Heart right ventricle (tissue), 16 donors: ENCODE results near the gene CCDC121. TPM values are rescaled to one million over a fixed set of nuclear protein-coding genes. Genes with fewer than 3 reads are reported as not detected.

Experiments used
- ATAC-seq, 8 donors: fragments of 200-7000 bp; cut with Tn5 transposase; one replicate each; pipeline ENCODE4 v1.9.1; 2020; ENCODE audit warnings: mild to moderate bottlenecking in 8 of 8, moderate library complexity in 8 of 8, moderate number of reproducible peaks in 1 of 8
- DNase-seq, 2 donors: peaks; one replicate each; pipeline ENCODE4 v3.0.0-alpha.2; 2020
- H3K27ac ChIP-seq, 10 donors: fragments of 200-600 bp; sonication (generic) in 2 of 10; one replicate each; pipeline versions ENCODE4 v1.5.0 to v1.8.0; 2020 to 2022; ENCODE audit warnings: mild to moderate bottlenecking in 3 of 10
- H3K27me3 ChIP-seq, 7 donors: fragments of 200-600 bp; one replicate each; pipeline ENCODE4 v1.8.0; 2021 to 2022; ENCODE audit warnings: mild to moderate bottlenecking in 2 of 7
- H3K36me3 ChIP-seq, 9 donors: fragments of 200-600 bp; sonication (generic) in 1 of 9; one replicate each; pipeline versions ENCODE4 v1.5.0 to v1.8.0; 2020 to 2022; ENCODE audit warnings: mild to moderate bottlenecking in 2 of 9
- H3K4me1 ChIP-seq, 9 donors: fragments of 200-600 bp; sonication (generic) in 1 of 9; one replicate each; pipeline versions ENCODE4 v1.5.0 to v1.8.0; 2020 to 2022; ENCODE audit warnings: mild to moderate bottlenecking in 4 of 9
- H3K4me3 ChIP-seq, 10 donors: fragments of 200-600 bp; sonication (generic) in 2 of 10; one replicate each; pipeline versions ENCODE4 v1.5.0 to v1.8.0; 2020 to 2022; ENCODE audit warnings: mild to moderate bottlenecking in 7 of 10, moderate library complexity in 2 of 10
- H3K9me3 ChIP-seq, 11 donors: fragments of 200-600 bp in 10 of 11; sonication (generic) in 2 of 11; one replicate each; pipeline versions ENCODE4 v1.5.0 to v1.8.0; 2013 to 2022; ENCODE audit warnings: mild to moderate bottlenecking in 2 of 11, control low read depth in 1 of 11, moderate library complexity in 1 of 11
- WGBS, 2 donors: extraction: QIAGEN DNeasy Blood & Tissue Kit; methylation state at CpG; one replicate each; pipeline ENCODE4 v1.1.7; 2013; ENCODE audit warnings: inconsistent platforms in 1 of 2; 5-methylcytosine and 5-hydroxymethylcytosine counted together
- intact Hi-C, 10 donors: fragments of 100-400 bp; cut with DNase I; formaldehyde crosslinking; loops; one replicate each; pipeline versions ENCODE4 v1.11.1 to v1.14.2; 2022
- polyA plus RNA-seq, 2 donors: library from polyadenylated mRNA; stranded (reverse); fragments of 200-250 nt; gene quantifications; one replicate each; pipeline ENCODE4 v1.2.3, GENCODE V29; 2013
- total RNA-seq, 10 donors: library from RNA; stranded (reverse); fragmentation: NEBNext Ultra II Directional in 3 of 10; extraction: Animal tissue kit (Norgen Biotek cat#: 25700) in 3 of 10; gene quantifications; one replicate each; pipeline versions ENCODE4 v1.2.1 to v1.2.4, GENCODE V29; 2021 to 2023
- TF ChIP-seq, protein P1 (sequence below), 9 donors: fragments of 200-600 bp; sonication (generic) in 2 of 9; IDR thresholded peaks; one replicate each; pipeline versions ENCODE4 v1.5.0 to v1.8.0; 2021 to 2022; ENCODE audit warnings: antibody characterized with exemption in 9 of 9, mild to moderate bottlenecking in 5 of 9, moderate library complexity in 1 of 9
- donor health status: Arrhythmogenic right ventricular cardiomyopathy.
- donor health status: ischemic (EF 13 %, LVEDD 7.1; RV severe dilation, severe dysfunction).
- donor health status: healthy with polysubstance abuse.
- donor health status: DM: no; HTN: yes; CAD: no.
- donor health status: DM: no; HTN: no; CAD: no.
- donor health status: ischemic (EF 25% LVEDD 6.9; RV normal size, moderate dysfunction).
- donor health status: ischemic (EF 25% LVEDD 5.7; RV mildly dilated, moderate dysfunction).
- donor health status: healthy.
- donor health status: DM: yes; HTN: yes; CAD: no.
- donor health status: Ischemic cardiomyopathy.
- donor health status: ischemic (EF 35%, LVEDD 5.7; RV mildly dilated, moderate dysfunction).
- donor health status: nonischemic (EF 11% LVEDD 7.7; RV severe dilation, severe dysfunction).
- donor health status: DM: yes; HTN: yes; CAD: no.
- donor health status: PGD.
- donor health status: ischemic (EF 29% LVEDD 5.4; RV normal size, mild dysfunction).
- donor health status: nonischemic (EF 23%, LVEDD 6.1; RV moderate dilation, normal function).

Gene CCDC121
- total and polyA plus RNA-seq, 12 donors, result 2.1 to 7.6 (median 5.6) TPM

- DNase-seq (no peak), ATAC-seq (no peak)
- intact Hi-C loops, result loop anchor here in 2 of 10 donors (10.0 kb wide), 2 partner anchors 130 to 220 kb away; partner anchors contain the start of genes FNDC4 (in 2 of the 2), GCKR (in 2 of the 2) and PPM1G (in 1 of the 2)
- no peak overlapping the region for H3K27ac ChIP-seq
- peaks cover 4 to 33% (median 28%) of the 10 kb centered on the region in 9 donors for H3K4me1 ChIP-seq
- H3K4me3 ChIP-seq, result no peak overlapping the region
- TF ChIP-seq, protein P1, sequence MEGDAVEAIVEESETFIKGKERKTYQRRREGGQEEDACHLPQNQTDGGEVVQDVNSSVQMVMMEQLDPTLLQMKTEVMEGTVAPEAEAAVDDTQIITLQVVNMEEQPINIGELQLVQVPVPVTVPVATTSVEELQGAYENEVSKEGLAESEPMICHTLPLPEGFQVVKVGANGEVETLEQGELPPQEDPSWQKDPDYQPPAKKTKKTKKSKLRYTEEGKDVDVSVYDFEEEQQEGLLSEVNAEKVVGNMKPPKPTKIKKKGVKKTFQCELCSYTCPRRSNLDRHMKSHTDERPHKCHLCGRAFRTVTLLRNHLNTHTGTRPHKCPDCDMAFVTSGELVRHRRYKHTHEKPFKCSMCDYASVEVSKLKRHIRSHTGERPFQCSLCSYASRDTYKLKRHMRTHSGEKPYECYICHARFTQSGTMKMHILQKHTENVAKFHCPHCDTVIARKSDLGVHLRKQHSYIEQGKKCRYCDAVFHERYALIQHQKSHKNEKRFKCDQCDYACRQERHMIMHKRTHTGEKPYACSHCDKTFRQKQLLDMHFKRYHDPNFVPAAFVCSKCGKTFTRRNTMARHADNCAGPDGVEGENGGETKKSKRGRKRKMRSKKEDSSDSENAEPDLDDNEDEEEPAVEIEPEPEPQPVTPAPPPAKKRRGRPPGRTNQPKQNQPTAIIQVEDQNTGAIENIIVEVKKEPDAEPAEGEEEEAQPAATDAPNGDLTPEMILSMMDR (IDR thresholded peaks at IDR 0.05), result no peak
- H3K27me3 ChIP-seq, result no peaks in the 10 kb centered on the region
- no peaks in the 10 kb centered on the region for H3K9me3 ChIP-seq
- H3K36me3 ChIP-seq, result peaks cover 0 to 51% (median 30%) of the 10 kb centered on the region in 9 donors
These were observed 3.9 kb downstream of the CCDC121 start for GRCh38 chr2:27624943-27625342.

DNA sequence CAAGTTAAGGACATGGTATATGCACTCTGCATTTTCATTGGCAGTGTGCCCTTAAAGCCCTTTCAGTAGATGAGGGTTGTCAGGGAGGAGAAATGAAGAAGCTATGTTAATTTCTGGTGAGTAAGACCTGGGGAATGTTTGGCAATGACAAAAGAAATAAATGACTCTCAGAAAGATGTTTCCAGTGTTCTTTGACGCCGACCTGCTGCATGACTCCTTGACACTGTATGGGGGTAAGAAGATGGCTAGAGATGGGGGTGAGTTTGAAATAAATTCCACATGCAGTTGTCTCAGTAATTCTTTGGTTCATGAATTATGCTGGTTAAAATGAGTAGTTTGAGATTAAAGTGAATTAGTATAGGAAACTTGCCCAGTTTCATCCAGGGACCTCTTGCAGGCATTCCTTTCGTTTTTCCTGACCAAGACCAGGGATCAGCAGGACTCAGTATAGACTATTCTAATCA lies 5.9 kb downstream of the CCDC121 start:
- TF ChIP-seq, protein P1 (IDR thresholded peaks at IDR 0.05), result no peak
- DNase-seq (no peak), ATAC-seq (no peak)
- Histone ChIP-seq H3K36me3 (peaks cover 0 to 71% (median 45%) of the 10 kb centered on the region in 9 donors), H3K4me3 (no peak overlapping the region), H3K27me3 (no peaks in the 10 kb centered on the region), H3K4me1 (peaks cover 0 to 22% (median 18%) of the 10 kb centered on the region in 9 donors), H3K9me3 (no peaks in the 10 kb centered on the region), H3K27ac (no peak overlapping the region)
- intact Hi-C loops, result loop anchor here in 2 of 10 donors (10.0 kb wide), 2 partner anchors 128 to 218 kb away; partner anchors contain the start of genes FNDC4 (in 2 of the 2), GCKR (in 2 of the 2) and PPM1G (in 1 of the 2)
- 79 to 92% methylated on average over 3 of the region's 3 CpGs for WGBS, 2 donors

GRCh38 chr2:27621524-27621923 lies 7.3 kb downstream of the CCDC121 start:
- H3K4me3 ChIP-seq, result no peak overlapping the region
- no peak for DNase-seq
- H3K9me3 ChIP-seq, result no peaks in the 10 kb centered on the region
- TF ChIP-seq, protein P1 (IDR thresholded peaks at IDR 0.05), result no peak
- no peaks in the 10 kb centered on the region for H3K27me3 ChIP-seq
- WGBS, 2 donors, result 59 to 68% methylated on average over 1 of the region's 1 CpG
- intact Hi-C loops, result loop anchor here in 2 of 10 donors (10.0 kb wide), 2 partner anchors 127 to 217 kb away; partner anchors contain the start of genes FNDC4 (in 2 of the 2), GCKR (in 2 of the 2) and PPM1G (in 1 of the 2)
- H3K36me3 ChIP-seq, result peaks cover 0 to 85% (median 59%) of the 10 kb centered on the region in 9 donors
- no peak for ATAC-seq
- no peak overlapping the region for H3K27ac ChIP-seq
- peaks cover 0 to 8% (median 4%) of the 10 kb centered on the region in 9 donors for H3K4me1 ChIP-seq

GRCh38 chr2:27615316-27615715 lies 13.5 kb downstream of the CCDC121 start:
- intact Hi-C loops, result no loop called here
- Histone ChIP-seq H3K4me1 (no peaks in the 10 kb centered on the region), H3K27me3 (no peaks in the 10 kb centered on the region), H3K9me3 (no peaks in the 10 kb centered on the region), H3K27ac (no peak overlapping the region), H3K4me3 (no peak overlapping the region), H3K36me3 (peaks cover 0 to 98% (median 56%) of the 10 kb centered on the region in 9 donors)
- TF ChIP-seq, protein P1 (IDR thresholded peaks at IDR 0.05), result no peak
- WGBS, 2 donors, result 95 to 96% methylated on average over 3 of the region's 3 CpGs
- no peak for DNase-seq
- ATAC-seq, result no peak
